KOPT-K1 (cell line): ENCODE results near the gene SZT2.

ENCODE experiments used
- H3K27ac ChIP-seq: fragments of 200-600 bp; sonication (generic); 2 replicates; pipeline ENCODE4 v1.5.1; 2016; ENCODE audit warnings: antibody characterized with exemption, mild to moderate bottlenecking, low read depth, low read length; ENCODE audit not compliant: poor library complexity, severe bottlenecking
- H3K36me3 ChIP-seq: fragments of 200-600 bp; sonication (generic); 2 replicates; pipeline ENCODE4 v1.5.1; 2017; ENCODE audit warnings: antibody characterized with exemption, mild to moderate bottlenecking, low read length, moderate library complexity; ENCODE audit not compliant: insufficient read depth
- H3K9me3 ChIP-seq: fragments of 200-600 bp; sonication (generic); 2 replicates; pipeline ENCODE4 v1.5.1; 2017; ENCODE audit warnings: antibody characterized with exemption, low read length, mild to moderate bottlenecking; ENCODE audit not compliant: insufficient read depth, poor library complexity, severe bottlenecking

Gene SZT2

GRCh38 chr1:43444836-43445235, 55.1 kb downstream of the SZT2 start:
- Histone ChIP-seq H3K36me3 (peaks cover 100% of the 10 kb centered on the region), H3K9me3 (no peaks in the 10 kb centered on the region), H3K27ac (no peak overlapping the region)

GRCh38 chr1:43445606-43446387, 56.1 kb downstream of the SZT2 start:
- peaks cover 100% of the 10 kb centered on the region for H3K36me3 ChIP-seq
- no peak overlapping the region for H3K27ac ChIP-seq
- H3K9me3 ChIP-seq = no peaks in the 10 kb centered on the region

- Histone ChIP-seq H3K36me3 (peaks cover 100% of the 10 kb centered on the region), H3K9me3 (no peaks in the 10 kb centered on the region), H3K27ac (no peak overlapping the region)
These were observed 56.7 kb downstream of the SZT2 start for GRCh38 chr1:43446388-43446740.

DNA sequence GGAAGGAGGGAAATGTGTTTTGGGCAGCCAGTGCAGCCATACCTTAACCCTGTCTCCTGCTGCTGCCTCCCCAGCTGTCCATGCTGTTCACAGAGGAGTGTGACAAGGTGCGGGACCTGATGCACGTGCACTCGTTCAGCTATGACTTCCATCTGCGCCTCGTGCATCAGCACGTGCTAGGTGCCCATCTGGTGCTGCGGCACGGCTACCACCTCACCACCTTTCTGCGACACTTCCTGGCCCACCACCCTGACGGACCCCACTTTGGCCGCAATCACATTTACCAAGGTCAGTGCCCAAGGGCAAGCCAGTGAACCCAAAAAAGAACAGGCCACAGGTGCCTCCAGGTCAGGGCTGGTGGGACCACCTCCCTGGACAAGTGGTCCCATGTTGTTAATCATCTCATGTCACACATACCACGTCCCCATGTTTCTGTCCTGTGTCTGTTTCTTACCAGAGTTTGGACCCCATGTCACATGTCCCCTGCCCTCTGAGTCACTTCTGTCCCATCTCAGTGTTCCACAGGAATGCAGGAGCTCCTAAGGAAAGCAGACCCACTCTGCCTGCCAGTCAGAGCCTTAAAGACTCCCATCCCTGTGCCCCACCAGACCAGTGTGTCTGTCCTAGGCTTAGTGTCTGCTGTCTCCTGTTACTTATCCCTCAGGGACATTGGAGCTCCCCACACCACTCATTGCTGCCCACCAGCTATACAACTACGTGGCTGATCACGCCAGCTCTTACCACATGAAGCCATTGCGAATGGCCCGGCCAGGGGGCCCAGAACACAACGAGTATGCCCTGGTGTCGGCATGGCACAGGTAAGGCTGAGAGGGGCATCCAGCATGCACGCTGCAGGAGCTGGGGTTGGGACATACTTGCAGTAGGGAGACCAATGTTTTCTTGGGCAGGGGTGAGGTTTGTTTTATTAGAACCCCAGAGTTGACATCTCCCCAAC, 57.5 kb downstream of the SZT2 start:
- Histone ChIP-seq H3K27ac (no peak overlapping the region), H3K9me3 (no peaks in the 10 kb centered on the region), H3K36me3 (peaks cover 100% of the 10 kb centered on the region)

DNA sequence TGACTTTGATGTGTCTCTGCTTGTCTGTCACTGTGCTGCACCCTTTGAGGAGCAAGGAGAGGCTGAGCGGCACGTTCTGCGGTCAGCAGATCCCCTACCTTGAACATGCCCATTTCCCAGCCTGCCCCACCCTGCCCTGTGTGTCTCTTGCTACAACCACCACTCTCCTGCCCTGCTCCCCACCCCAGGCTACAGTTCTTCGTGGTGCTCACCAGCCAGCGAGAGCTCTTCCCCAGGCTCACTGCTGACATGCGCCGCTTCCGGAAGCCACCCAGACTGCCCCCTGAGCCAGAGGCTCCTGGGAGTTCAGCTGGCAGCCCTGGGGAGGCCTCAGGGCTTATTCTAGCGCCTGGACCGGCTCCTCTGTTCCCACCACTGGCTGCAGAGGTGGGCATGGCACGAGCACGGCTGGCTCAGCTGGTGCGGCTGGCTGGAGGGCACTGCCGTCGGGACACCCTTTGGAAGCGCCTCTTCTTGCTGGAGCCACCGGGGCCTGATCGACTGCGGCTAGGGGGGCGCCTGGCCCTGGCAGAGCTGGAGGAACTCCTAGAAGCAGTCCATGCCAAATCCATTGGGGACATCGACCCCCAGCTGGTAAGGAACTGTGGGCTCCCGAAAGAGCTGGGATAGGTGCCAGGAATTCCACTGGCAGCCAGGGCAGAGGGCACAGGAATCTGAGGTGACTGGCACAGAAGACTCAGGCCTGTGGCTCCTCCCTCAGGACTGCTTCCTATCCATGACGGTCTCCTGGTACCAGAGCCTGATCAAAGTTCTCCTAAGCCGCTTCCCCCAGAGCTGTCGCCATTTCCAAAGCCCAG, 58.4 kb downstream of the SZT2 start:
- Histone ChIP-seq H3K9me3 (no peaks in the 10 kb centered on the region), H3K27ac (no peak overlapping the region), H3K36me3 (peaks cover 97% of the 10 kb centered on the region)

GRCh38 chr1:43448955-43449707, 59.4 kb downstream of the SZT2 start:
- H3K36me3 ChIP-seq = peaks cover 86% of the 10 kb centered on the region
- H3K9me3 ChIP-seq = no peaks in the 10 kb centered on the region
- no peak overlapping the region for H3K27ac ChIP-seq

- H3K36me3 ChIP-seq = peaks cover 81% of the 10 kb centered on the region
- H3K9me3 ChIP-seq = no peaks in the 10 kb centered on the region
- H3K27ac ChIP-seq = no peak overlapping the region
These were observed 60.0 kb downstream of the SZT2 start for GRCh38 chr1:43449708-43450069.

GRCh38 chr1:43450251-43450941, 60.7 kb downstream of the SZT2 start:
- peaks cover 74% of the 10 kb centered on the region for H3K36me3 ChIP-seq
- H3K9me3 ChIP-seq = no peaks in the 10 kb centered on the region
- H3K27ac ChIP-seq = no peak overlapping the region

DNA sequence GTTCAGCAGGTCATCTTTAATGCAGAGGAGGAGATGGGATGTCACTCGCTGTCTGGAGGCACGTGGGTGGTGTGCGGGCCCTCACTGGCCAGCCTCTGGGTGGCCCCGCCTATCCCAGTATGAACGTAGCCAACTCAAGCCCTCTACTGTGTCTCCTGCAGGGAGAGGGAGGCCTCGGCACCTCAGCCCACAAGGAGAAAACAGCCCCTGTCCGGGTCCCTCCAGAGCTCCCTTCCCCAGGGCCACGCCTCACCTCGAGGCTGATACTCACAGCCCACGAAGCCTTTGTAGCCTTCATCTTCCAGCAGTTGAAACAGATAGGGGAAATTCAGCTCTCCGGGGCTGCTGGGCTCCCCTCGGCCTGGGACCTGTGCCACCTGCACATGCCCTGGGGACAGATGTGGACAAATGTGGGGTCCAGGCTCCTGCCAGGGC, 61.5 kb downstream of the SZT2 start:
- Histone ChIP-seq H3K9me3 (no peaks in the 10 kb centered on the region), H3K36me3 (peaks cover 66% of the 10 kb centered on the region), H3K27ac (no peak overlapping the region)

DNA sequence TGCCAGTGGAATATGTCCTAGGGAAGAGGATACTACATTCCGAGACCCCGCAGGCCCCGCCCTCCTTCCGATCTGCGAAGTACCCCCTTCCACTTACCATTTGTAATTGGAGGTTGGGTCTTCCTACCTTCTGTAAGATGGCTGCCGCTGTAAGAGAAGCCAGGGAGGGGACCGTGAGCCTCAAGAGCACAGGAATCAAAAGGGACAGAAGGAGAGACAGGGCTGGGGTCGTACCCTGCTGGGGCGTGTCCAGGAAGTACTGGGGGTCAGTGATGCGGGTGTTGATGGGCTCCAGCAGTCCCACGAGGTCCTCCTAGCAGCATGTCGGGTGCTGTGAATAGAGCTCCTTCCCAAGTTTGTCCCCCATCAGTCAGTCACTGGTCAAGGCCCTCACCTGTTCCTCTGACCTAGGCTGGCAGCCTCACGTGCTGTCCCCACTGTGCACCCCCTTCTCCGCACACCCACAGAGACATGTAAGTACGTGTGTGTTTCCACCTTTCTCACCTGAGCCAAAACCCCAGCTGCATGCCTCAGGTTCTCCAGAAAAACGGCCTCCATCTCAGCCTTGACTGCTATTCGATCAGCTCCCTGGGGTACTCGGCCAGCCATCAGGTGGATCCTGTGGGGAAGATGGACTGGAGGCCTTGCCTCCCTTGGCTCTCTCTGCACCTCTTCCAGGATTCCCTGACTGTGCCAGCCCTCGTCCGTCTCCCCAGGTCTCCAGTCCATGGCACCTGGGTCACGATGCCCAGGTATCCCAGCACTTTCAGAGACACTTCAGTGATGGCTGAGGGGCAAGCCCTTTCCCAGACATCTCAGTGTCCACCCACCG, 62.2 kb downstream of the SZT2 start:
- H3K36me3 ChIP-seq = peaks cover 59% of the 10 kb centered on the region

DNA sequence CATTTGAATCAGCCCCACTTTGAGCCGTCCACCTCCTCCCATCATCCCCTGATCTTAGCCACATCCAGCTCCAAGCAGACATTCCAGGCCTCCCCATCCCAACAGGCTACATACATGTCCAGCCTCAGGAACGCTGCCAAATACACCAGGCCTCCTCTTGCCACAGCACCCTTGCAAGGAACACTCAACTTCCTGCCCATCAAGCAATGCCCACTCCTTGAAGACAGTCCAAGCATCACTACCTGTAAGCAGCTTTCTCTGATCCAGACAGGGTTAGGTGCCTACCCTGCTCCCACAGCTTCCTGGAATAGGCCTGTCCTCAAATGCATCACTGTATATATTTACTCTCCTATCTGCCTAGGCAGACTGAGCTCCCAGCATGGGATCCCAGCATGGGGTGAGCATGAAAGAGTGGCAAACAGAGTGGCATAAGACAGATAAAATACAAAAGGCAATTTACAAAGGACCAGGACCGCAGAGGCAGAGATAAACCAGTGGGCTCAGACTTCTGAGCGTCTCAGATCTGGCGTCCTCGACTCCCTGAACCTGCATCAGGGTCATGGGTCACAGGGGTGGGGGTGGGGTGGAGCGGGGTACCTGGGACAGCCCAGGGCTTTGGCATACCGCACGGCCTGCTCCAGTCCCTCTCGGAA, 63.2 kb downstream of the SZT2 start:
- H3K36me3 ChIP-seq = peaks cover 49% of the 10 kb centered on the region
- no peaks in the 10 kb centered on the region for H3K9me3 ChIP-seq
- H3K27ac ChIP-seq = peak overlapping the region; percentile 51

More for the DNA sequence above, 62.2 kb downstream of the SZT2 start:
- H3K9me3 ChIP-seq = no peaks in the 10 kb centered on the region
- no peak overlapping the region for H3K27ac ChIP-seq

- Histone ChIP-seq H3K9me3 (no peaks in the 10 kb centered on the region), H3K36me3 (peaks cover 41% of the 10 kb centered on the region), H3K27ac (peak within 1 kb of the TSS; percentile 51)
These were observed 64.0 kb downstream of the SZT2 start, which contains the start of gene HYI for GRCh38 chr1:43453442-43454269. HYI (minus strand) TSS chr1:43453931; CDS start chr1:43453793, 138 bp downstream.
